SH-SY5Y (cell line): ENCODE data around the gene SLC23A1.

Experiments
- GATA2 ChIP-seq: IDR thresholded peaks from 2 replicates; pipeline ENCODE4 v1.6.1; 2011; ENCODE audit warnings: mild to moderate bottlenecking, low read depth, low read length
- GATA3 ChIP-seq: IDR thresholded peaks from 2 replicates; pipeline ENCODE4 v1.6.1; 2011; ENCODE audit warnings: low read depth, mild to moderate bottlenecking, low read length, moderate library complexity

The SLC23A1 gene

DNA sequence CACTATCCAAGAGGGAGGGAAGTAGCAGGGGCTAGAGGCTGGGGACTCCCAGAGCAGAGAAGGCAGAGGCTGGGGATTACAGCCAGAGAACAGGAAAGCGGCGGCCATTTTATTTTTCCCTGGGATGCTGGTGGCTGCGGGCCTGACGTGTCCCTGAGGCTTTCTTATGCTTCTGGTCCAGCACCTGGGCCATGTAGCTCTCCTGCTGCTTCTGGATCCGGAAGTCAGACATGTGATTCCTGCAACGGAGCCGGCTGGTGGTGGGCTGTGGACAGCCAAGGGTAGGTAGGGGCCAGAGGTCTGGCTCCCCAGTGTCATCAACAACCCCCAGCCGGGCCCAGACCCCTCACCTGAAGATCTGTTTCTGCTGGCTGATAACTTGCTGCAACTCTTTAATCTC, 13.6 kb upstream of the SLC23A1 start:
- TF ChIP-seq GATA3 (no peak), GATA2 (no peak)

DNA sequence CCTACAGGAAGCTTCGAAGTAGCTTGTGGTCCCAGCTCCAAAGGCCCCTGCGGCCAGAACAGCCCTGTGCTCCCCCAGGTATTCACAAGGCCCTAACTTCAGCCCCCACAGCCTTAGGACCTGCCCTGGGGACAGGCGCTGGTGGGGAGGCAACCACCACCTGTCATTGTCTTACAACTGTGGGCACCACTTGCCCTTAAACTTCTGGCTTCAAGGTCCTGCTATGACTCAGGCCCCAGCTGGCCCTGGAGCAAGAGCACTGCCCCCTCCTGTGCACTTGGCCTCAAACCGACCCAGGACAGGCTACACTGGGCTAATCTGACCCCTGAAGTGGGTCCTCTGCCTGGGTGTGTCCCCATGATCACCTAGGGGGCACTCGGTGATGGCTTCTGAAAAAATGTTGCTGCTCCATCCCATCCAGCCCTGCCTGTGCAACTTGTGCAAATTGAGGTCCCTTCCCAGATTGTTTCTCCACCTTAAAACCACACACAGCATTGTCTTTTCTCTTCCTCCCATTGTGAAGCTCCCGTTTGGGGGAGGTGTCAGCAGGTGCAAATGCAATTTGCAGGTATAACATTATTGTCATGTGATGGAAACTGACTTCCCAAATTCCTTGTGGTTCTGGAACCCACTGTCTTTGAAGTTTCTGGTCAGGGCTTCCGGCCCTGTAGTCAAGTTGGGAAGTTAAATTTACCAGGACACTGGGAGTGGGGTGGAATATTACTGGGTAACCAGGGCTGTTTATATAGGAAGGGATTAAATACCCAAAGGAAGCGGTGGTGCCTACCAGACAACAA, 12.9 kb upstream of the SLC23A1 start:
- no peak for TF ChIP-seq GATA3
- no peak for TF ChIP-seq GATA2

DNA sequence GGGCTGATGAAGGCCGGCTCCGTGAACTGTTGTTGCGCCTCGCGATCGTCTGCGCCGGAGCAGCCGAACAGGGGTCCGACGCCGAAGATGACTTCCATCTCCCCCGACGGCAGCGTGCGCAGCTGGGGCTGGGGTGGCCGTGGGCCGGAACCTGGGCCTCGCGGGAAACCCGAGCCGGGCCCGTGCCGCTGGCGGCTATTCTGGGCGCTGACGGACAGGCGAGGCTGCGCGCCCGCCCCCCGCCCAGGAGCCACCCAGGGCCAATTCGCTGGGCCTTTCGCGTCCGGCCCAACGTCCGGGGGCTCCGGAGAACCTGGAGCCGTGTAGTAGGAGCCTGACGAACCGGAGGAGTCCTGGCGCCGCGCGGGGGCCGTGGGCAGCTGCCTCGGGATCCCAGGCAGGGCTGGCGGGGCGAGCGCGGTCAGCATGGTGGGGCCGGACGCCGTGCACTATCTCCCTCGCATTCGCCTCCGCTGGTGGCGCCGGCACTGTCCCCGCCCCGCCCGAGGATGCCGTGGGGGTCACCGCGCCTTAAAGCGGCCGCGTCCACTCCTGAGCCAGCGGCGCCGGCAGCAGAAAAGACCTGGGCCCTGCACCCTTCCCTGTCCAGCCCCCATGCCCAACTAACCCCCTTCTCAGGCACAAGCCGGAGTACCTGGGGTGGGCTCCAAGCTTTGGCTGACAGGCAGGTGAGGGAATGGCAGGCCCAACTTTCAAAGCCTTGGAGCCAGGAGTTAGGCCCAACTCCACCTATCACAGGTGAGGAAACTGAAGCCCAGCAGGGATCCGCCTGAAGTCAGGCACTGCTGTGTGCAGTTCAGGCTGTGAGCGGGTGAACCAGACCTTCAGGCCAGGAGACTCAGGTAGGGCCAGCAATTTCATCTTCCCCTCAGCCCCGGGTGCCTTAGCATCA, 11.8 kb upstream of the SLC23A1 start, which contains the start of gene PROB1:
Gene PROB1 (minus strand): TSS at position 451 of the 913 bp plus-strand sequence. CDS start 23 bp downstream, at position 428.
- no peak for TF ChIP-seq GATA2
- TF ChIP-seq GATA3, result no peak

- TF ChIP-seq GATA3, result no peak
- no peak for TF ChIP-seq GATA2
These were observed 11.1 kb upstream of the SLC23A1 start for GRCh38 chr5:139394123-139394653.

DNA sequence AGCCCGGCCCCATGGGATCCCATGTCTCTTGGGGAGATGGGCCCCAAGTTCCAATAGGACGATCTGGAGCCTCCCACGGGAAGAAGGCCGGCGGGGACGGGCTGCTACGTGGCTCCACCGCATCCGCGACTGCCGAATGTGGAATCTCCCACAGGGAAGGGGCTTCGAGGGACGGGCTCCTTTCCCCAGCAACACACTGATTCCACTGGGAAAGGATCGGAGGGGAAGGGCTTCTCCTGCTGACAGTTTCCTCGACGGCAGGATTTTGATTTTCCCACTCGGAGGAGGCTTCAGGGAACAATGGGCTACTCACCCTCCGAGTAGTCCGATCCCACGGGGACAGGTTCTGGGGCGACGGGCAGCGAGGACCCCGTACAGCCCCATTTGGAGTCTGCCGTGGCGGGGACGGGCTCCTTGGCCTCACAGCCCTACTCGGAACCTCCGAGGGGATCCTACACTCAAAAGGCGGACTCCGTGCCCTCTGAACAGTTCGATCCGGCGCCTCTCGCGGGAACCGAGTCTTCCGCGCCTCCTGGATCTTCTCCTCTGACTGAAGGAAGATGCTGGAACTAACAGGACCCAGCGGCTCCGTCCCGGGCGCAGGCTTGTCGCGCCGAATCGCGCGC, 10.5 kb upstream of the SLC23A1 start:
- TF ChIP-seq GATA3, result no peak
- TF ChIP-seq GATA2, result no peak

GRCh38 chr5:139392678-139393496, 9.8 kb upstream of the SLC23A1 start:
- TF ChIP-seq GATA3 (no peak), GATA2 (no peak)

DNA sequence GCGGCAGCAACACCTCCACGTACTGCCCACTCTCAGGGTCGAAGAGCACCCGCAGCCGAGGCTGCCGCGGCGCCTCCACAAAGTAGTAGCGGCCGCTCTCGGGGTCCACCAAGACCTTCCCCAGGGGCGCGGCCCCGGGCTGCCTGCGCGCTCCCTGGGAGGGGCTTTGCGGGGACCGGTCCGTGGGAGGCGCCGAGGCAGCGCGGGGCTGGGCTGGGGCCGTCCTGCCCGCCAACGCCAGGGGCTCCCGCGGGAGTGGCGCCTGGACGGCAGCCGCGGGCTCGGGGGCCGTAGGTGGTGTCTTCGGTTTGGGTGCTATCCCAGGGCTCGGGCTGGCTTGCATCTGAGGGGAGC, 9.2 kb upstream of the SLC23A1 start:
- TF ChIP-seq GATA3 (no peak), GATA2 (no peak)

- no peak for TF ChIP-seq GATA3
- no peak for TF ChIP-seq GATA2
These were observed 8.7 kb upstream of the SLC23A1 start for GRCh38 chr5:139391570-139392323.

- TF ChIP-seq GATA3 (no peak), GATA2 (no peak)
These were observed 7.8 kb upstream of the SLC23A1 start for GRCh38 chr5:139390639-139391569.

DNA sequence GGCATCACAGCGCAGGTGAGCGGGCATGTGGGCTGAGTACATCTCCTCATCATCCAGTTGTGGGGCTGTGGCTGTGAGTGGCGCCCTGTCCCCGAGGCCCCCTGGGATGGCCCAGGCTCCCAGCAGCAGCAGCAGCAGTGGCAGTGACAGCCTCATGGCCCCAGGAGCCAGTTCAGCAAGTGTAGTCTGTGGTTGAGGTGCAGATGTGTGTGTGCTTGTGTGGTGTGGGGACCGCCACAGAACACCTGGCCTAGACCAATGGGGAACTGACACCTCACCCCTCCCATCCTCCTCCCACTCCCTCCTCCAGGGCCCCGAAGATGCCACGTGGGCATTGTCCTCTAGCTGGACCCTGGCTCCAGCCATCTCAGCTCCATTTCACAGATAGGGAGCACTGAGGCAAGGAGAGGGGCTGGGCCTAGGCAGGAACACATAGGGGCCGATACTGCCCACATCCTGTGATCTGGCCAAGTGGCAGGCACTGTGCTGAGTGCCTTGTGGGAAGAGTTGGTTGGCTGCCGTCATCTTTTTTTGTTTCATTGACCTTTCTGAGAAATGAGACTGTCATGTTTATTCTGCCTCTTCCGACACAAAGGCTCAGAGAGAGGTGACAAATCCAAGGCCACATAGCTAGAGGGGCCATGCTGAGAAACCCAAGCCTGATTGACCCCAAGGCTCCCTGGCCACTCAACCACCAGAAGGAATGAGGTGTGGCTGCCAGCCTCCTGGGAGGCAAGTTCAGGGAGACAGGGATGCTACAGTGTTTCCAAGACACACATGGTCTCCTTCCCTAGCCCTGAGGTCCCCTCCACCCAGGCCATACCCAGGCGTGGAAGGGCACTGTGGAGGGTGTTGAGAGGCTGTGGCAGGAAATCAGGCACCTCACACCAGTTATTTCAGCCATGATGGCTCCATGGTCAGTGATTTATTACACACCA, 6.9 kb upstream of the SLC23A1 start, which contains the start of gene MZB1:
Gene MZB1 (minus strand): TSS at position 213 of the 938 bp plus-strand sequence. CDS start 57 bp downstream, at position 156.
- no peak for TF ChIP-seq GATA3
- TF ChIP-seq GATA2, result no peak

GRCh38 chr5:139388198-139388821, 5.2 kb upstream of the SLC23A1 start:
- TF ChIP-seq GATA3, result no peak
- no peak for TF ChIP-seq GATA2
